Head of caudate nucleus (tissue), 42 donors: ENCODE data around the gene BCL11A.
"Not testable (repeated sequence)": the region's sequence is repeated elsewhere in the genome, so short reads cannot be mapped to it uniquely, and the experiment has no call there.

Experiments
- DNase-seq, 42 donors: peaks; one replicate each; pipeline versions ENCODE4 v3.0.0 to v3.0.0-alpha.2; 2020 to 2021; ENCODE audit warnings: mixed read lengths in 7 of 42
- intact Hi-C: fragments of 100-400 bp; cut with DNase I; formaldehyde crosslinking; loops from one replicate; pipeline ENCODE4 v1.15.0; 2022

BCL11A gene

DNA sequence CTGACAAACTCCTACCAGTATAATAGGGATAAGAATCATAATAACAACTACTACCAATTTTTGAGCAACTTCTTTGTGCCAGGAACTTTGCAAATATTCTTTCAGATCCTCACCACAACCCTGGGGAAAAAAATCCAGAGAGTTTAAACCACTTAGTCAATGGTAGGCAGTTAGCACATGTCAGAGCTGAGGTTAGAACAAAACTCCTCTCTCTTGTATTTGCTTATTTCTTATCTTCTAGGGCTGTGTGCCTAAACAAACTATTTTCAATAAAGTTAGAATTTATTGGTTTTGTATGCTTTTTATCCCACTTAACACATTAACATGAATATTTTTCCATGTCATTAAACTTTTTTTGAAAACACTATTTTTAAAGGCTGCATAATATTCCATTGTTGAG lies 127.1 kb downstream of the BCL11A start:
- intact Hi-C loops: no loop called here

DNA sequence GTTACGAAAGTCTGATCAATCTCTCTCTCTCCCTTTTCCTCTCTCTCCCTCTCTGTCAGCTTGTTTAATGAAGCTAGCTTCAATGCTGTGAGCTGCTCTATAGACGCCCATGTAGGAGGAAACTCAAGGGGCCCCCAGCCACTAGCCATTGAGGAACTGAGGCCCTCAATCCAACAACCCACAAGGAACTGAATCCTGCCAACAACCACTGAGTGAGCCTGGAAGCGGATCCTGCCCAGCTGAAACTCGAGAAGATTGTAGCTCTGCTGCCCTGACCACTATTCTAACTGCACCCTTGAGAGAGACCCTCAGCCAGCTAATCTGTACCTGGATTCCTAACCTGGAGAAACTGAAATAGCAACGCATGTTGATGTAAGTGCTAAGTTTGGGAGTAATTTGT lies 129.2 kb downstream of the BCL11A start:
- intact Hi-C loops: no loop called here

More for the DNA sequence above, 127.1 kb downstream of the BCL11A start:
- no peak for DNase-seq

DNA sequence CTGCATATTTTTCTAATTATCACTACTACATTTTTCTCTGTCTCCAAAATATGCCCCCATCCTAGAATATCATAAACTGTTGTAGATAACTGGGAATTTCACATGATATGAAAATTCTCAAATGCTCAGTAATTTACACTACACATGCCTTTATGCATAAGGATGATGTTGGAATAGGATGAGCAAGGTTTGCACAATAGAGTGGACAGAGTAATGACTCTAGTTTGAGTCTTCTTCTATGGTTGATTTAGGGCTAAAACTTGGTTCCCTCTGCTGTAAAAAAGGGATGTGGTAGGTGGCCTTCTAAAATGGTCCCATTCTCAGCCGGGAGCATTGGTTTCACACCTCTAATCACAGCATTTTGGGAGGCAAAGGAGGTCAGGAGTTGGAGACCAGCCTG lies 129.9 kb downstream of the BCL11A start:
- no peak for DNase-seq
- intact Hi-C loops: no loop called here

More for the DNA sequence above, 129.2 kb downstream of the BCL11A start:
- peak in 4 of 42 donors; percentile 5 to 17 (median 16) for DNase-seq

DNA sequence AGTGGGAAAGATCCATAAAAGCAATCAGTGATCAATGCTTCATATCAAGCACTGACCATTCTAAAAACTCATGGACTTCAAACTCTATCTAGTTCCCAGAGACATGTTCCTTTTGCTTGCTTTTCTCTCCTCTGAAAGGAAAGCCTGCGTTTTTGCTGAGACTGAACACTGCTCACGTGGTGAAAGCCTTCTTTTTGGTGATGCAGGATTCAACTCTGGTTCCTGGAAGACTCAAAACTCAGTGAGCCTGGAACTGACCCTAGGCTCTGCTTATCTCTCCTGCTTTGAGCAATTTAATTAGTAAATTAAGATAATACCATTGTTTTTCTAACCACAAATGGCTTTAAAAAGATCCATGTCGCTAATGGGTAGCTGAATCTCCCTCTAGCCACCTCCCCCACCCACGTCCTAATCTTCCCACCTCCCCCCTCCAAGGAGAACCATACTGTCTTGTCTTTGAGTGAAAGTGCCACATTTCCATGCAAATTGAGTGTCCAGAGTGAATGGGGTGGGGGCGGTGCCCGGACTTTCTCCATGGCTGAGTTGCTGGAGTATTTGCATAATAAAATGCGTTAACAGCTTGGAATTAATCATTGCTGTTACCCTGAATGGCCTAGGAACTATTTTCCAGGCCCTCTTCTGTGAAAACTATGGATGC lies 130.5 kb downstream of the BCL11A start:
- DNase-seq: no peak
- intact Hi-C loops: no loop called here

DNA sequence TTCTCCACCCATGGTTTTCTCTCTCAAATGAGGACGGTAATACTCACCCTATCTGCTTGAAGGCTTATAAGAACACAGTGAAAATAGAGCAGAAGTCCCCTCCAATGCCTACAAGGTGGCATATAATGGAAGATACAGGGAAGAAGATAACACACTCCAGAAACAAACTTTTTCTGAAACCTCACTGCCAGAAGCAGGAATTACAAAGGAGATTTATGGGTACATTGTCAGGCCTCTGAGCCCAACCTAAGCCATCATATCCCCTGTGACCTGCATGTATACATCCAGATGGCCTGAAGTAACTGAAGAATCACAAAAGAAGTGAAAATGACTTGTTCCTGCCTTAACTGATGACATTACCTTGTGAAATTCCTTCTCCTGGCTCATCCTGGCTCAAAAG lies 136.2 kb downstream of the BCL11A start:
- intact Hi-C loops: not testable (repeated sequence)

DNA sequence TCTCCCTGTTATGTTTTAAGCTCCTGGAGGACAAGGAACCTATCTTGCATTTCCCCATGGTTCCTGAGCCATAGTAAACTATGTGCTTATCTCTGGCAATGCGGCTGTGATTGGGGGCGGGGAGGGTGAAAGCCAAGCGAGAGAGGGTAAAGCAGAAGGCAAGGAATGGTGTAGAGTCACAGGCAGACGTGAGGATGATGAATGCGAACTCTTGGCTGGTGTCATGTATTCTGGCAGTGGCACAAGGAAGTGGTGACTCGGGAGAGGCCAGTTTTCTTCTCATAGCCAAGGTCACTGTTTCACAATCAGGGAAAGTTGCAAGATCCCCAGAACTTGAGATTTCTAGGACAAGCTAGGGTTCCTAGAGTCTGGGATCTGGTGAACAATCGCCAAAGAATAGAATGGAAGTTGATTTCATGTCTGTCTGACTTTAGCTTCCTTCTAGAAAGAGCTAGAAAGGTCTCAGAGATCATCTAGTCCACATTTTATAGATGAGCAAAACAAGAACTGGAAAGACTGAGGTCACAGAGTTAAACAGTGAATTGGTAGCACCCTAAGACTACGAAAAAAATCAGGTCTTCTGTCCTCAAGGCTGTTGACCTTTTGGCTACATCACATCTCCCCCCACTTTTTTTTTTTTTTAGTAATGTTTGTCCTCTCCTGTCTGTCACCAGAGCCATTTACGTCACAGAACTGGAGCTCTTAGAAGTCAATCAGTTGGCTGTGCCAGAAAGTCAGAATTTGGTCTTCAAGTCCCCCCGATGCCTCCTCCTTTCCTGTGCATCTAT lies 137.0 kb downstream of the BCL11A start:
- intact Hi-C loops: no loop called here
- no peak for DNase-seq

More for the DNA sequence above, 136.2 kb downstream of the BCL11A start:
- not testable (repeated sequence) for DNase-seq

DNA sequence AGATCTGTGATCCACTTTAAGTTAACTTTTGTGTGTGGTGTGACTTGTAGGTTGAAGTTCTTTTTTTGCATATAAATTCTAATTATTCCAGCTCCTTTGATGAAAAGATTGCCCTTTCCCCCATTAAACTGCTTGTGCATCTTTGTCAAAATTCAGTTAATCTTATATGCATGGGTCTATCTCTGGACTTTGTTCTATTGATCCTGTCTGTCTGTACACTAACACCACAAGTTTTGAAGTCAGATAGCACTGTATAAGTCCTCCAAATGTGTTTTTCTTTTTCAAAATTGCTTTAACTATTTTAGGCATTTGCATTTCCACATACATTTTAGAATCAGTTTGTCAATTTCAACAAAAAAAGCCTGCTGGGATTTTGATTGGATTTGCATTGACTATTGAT lies 137.6 kb downstream of the BCL11A start:
- DNase-seq: no peak
- intact Hi-C loops: no loop called here

DNA sequence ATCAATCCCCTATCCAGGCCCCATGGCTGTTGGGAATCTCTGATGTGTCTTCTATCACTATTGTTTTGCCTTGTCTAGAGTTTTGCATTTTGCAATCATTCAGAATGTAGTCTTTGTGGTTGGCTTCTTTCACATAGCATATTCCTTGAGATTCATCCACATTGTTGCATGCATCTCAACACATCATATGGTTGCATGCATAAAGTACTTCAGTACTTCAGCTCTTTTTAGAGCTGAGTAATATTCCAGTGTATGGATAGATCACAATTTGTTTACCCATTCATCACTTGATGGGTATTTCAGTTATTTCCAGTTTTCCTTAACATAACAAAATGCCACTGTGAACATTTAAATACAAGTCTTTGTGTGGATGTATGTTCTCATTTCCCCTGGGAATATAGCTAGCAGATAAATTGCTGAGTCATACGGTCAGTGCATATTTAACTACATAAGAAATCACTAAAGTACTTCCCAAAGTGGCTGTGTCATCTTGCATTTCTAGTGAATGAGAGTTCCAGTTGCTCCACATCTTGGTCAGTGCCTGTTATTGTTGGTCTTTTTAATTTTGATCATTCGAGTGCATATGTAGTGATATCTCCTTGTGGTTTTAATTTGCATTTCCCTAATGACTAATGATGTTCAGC lies 138.8 kb downstream of the BCL11A start:
- no peak for DNase-seq
- intact Hi-C loops: no loop called here

DNA sequence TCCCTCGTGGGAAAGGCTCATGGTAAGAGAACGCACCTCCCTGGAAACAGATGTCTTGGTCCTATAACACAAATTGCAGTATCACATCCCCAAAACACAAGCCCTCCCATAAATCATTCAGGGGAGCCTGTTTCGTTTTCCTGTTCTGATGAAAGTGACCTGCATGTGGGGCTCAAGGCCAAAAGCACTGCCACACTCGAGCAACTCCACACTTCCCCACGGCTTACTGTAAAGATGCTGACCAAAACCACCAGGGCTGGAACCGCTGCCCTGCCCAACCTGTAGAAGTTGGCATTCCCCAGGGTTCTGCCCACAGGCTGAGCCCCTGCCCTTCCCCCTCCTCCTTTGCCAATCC lies 139.7 kb downstream of the BCL11A start:
- intact Hi-C loops: no loop called here
- DNase-seq: peak in 3 of 42 donors; percentile 5 to 41 (median 10)

DNA sequence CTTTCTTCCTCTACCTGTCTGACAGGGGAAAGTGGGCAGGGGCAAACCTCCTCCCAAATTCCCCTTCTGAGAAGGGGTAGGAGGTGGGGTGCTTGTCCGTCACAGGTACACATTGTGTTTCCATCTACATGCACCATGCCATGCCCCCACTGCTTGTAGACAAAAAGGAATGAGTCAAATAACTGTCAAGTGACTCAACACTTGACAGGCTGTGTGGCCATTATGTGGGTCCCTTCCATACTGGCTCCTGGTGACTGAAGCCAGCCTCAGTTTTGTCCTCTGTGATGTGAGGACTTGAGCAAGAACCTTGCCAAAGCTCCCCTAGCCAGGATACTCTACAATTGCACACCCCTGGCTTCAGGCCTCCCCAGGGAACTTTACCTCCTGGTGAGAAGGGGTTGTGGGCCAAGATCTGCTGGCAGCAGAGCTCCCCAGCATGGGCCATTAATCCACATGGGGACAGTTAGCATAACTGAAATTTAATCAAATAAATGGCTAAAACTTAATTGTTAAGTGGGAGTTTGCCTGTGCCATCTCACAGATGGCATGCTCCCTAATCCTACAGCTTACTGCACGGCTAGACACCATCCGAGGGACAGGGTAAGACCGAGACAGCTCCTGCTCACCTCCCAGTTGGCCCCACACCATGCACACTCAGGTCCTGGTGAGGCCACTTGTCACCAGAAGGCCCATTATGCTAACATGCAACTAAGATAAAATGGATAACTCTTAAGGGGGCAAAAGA lies 140.2 kb downstream of the BCL11A start:
- intact Hi-C loops: no loop called here
- DNase-seq: no peak

DNA sequence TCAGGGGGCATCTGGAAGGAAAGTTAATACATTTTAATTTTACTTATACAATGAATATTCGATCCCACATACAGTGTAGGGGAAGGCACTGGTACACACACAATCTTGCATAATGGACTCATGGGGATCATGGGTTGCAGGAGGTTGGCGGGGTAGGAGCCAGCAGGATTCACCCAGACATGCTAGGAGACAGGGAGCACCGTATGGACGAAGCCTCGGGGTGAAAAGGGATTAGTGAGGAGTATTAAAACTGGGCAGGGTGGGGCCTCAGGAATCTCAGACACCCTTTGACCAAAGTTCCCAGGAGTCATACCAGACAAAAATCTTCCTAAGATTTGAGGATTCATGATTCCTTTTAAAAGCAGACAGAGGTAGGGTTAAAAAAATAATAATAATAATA lies 140.8 kb downstream of the BCL11A start:
- no peak for DNase-seq
- intact Hi-C loops: no loop called here

DNA sequence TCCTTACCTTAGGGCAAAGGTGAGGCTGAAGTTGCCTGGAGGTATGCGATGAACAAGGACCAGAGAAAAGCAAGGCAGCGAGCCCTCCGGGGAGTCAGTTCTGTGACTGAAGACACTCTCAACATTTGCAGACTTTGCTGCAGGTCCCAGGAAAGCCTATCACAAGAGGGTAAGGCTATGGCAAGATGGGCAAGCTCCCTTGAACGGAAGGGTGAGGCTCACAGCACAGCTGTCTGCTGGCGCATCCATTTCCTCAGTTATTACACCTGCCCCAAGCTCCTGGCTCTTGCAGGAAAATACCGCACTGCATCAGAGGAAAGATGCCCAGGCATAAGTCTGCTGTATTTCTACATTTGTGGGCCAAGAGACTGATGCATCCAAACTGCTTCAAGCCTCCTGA lies 141.4 kb downstream of the BCL11A start:
- intact Hi-C loops: no loop called here
- DNase-seq: no peak

DNA sequence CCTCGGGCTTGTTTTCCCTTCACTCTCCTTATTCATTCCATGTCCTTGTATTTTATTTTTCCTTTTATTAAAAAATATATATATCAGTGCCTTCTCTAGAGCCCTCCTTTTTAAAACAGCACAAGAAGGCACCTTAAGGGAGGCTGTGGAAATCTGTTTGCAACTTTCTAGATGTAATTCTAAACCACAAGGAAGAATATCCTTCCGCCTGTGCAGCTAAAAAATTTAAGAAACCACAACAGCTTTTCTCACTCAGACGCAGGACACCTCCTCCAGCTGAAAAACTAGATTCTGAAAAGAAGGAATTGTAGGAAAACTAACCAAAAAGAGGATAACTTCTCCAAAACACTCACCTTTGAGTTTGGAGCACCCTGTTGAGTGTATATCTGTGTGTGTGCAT lies 142.2 kb downstream of the BCL11A start:
- DNase-seq: no peak
- intact Hi-C loops: no loop called here

DNA sequence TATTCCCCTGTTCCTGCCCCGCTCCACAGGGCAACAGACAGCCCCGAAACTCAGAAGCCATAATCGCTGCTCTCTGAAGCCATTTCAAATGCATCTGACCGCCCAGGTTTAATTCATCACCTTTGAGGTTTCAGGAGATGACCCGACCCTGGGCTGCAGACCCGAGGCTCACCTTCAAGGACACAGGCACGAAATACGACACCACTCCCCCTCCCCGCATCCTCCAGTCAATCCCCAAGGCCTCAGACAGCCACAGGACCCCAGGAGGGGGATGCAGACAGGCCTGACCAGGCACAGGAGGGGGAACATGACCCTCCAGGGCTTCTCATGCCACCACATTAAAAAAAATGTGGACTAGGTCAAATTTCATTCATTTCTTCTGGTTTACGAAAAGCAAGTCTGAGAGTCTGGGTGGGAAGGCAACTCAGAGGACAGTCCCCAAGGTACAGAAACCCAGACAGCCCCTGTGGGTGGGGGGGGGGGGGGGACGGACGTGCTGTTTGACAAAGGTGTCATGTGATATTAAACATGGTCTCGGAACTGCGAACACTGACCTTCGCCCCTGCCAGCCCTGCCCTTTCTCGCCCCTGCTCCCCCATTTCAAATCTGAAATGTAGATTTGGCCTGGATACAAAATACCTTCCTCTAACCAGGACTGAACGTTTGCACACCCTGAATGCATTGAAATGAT lies 142.9 kb downstream of the BCL11A start:
- intact Hi-C loops: no loop called here
- no peak for DNase-seq

DNA sequence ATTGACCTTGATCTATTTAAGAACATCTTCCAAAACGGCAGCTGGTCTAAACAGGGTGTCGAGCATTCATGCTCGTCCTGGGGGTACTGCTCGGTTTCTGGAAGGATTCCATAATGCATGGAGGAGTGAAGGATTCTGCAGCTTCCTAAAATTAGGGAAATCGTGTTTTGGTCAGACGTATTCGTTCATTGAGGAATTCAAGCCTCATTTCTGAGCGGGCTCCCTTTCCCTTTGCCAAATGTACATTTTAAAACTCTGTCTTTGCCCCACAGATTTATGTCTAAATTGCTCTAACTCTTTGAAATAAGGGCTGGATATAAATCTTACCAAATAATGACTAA lies 144.0 kb downstream of the BCL11A start:
- no peak for DNase-seq
- intact Hi-C loops: no loop called here

DNA sequence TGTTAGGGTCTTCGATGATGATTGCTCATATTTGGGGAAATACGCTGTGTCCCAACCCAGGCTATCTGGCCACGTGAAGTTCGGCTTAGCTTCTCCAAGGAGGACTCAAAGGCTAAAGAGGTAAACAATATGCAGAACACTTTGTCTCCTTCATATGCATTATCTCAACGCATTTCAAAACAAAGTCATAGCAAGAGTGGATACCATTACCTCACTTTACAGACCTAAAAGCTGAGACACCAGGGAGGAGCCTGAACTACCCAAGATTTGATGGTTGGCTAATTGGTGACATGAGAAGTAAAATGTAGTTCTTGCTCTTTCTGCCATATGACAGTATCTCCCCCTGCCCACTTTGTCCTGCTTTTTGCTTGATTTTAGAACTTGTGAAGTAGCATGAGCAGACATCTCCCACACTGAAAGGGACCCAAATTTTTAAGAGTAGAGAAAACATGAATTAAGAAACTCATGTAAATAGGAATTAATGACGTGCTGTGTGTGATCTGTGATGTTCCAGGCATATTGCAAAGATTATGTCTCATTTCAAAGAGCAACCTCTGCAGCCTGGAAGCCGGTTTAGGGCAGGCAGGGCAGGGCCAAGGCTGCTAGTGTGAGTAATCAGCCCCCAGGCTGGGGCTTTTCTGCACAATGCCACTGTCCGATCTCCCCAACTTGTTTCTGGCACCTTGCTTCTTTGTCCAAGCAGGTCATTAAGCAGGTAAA lies 144.5 kb downstream of the BCL11A start:
- intact Hi-C loops: no loop called here

DNA sequence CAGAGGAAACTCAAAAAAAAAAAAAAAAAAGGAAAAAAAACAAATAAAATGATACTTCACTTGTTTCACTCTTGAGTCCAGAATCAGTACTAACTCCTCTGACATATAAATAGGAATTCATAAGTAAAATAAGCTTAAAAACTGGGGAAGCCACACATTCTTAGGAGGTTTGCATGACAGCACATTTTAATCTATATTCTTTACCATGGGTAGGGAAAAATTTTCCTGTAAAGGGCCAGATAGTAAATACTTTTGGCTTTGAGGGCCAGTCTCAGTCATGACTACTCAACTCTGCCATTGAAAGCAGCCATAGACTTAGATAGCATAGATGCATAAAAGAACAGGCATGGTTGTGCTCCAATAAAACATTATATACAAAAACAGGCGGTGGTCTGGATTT lies 145.2 kb downstream of the BCL11A start:
- intact Hi-C loops: no loop called here
- no peak for DNase-seq

More for the DNA sequence above, 144.5 kb downstream of the BCL11A start:
- no peak for DNase-seq

DNA sequence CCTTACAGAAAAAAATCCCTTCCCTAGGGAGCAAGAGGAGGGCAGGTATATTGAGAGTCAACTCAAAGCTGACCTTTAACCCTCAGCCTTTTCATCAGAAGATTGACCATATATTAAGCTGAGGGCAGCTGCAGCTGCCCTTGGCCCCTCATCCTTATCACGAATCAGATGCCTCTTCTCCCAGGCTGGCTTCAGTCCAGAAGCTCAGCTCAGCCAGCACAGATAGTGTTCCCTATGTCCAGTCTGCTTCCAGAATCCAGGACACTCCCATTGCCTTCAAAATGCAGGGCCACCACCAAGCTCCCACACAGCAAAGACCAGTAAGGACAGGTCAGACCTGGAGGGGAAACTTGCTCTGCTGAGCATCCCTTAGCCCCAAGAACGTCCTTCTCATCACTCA lies 146.1 kb downstream of the BCL11A start:
- DNase-seq: no peak
- intact Hi-C loops: no loop called here

DNA sequence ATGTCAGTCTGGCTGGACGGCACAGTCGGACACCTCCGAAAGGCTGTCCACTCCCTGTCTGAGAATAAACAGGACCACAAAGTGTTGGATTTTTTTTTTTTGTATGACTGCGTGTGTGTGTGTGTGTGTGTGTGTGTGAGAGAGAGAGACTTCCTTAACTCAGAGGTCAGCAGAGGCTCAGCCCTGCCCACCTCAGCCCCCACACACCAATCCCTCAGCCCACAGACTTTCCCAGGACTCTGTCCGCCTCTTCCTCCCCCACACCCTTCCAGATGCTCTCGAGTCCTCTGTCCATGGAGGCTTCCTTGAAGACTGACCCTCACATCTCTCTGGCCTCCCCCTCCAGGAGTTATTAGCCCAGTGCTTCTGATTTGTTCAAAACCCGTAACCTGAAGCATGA lies 147.3 kb downstream of the BCL11A start:
- DNase-seq: no peak
- intact Hi-C loops: no loop called here
